ENCODE results near the gene LMO7. TPM values are rescaled to one million over a fixed set of nuclear protein-coding genes. Genes with fewer than 3 reads are reported as not detected.

Gene LMO7
- total and polyA plus RNA-seq, 2 experiments from 2014 or later: 139 to 232 TPM

GRCh38 chr13:75759531-75759930 lies 123.4 kb downstream of the LMO7 start:
- DNase-seq (ENCODE audit: low read depth in 1 of 2, low spot score in 1 of 2): no peak
- peaks cover 5% of the 10 kb centered on the region for H3K4me1 ChIP-seq (ENCODE audit: low read depth)
- H3K4me3 ChIP-seq: no peak overlapping the region
- H3K9me3 ChIP-seq (ENCODE audit: low read depth): no peaks in the 10 kb centered on the region
- no peaks in the 10 kb centered on the region for H3K27me3 ChIP-seq
- no peak for TF ChIP-seq CTCF (IDR thresholded peaks at IDR 0.05; ENCODE audit: low read depth, low read length)
- no peak overlapping the region for H3K27ac ChIP-seq
- H3K36me3 ChIP-seq: no peaks in the 10 kb centered on the region

DNA sequence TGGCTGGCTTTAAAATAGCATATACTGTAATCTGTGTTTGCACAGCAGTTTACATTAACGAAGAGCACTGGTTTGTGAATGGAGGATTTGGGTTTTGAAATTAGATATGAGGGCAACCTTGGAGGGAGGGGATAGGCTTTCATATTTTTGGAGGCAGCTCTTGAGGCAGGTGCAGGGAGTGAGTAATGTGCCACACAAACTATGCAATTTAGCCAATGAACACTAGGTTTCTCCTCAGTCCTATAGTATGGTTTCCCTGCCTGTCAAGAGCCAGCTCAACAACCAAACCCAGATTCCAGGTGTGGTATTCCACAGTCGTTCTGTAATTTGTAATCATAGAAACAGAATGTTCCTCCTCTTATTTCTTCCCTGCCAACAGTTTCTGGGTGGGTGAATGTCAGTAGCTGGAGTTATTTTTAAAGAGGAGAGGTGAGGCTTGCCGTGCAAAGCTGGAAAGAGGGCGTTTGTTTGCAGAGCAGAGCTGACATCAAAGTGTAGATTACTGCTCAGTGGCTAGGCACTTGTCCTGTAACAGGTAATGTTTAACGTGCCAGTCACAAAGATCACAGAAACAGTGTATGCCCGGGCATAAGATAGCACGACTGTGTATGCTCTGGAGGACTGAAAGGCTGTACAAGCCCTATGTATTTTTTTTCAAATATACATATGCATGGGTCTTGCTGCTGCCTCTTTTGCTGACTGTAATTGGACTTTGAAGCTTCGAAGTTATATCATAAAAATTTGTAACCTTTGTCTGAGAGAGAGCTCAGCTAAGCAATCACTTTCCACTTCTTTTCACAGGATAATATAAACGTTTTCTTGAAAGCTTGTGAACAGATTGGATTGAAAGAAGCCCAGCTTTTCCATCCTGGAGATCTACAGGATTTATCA lies 124.2 kb downstream of the LMO7 start:
- peaks cover 5% of the 10 kb centered on the region for H3K4me1 ChIP-seq (ENCODE audit: low read depth)
- H3K4me3 ChIP-seq: peak overlapping the region; percentile 12
- TF ChIP-seq CTCF (IDR thresholded peaks at IDR 0.05; ENCODE audit: low read depth, low read length): no peak
- peak in 1 of 2 donors; percentile 40 for DNase-seq (ENCODE audit: low read depth in 1 of 2, low spot score in 1 of 2)
- H3K27me3 ChIP-seq: no peaks in the 10 kb centered on the region
- H3K9me3 ChIP-seq (ENCODE audit: low read depth): no peaks in the 10 kb centered on the region
- peak overlapping the region; percentile 59 for H3K27ac ChIP-seq
- no peaks in the 10 kb centered on the region for H3K36me3 ChIP-seq

DNA sequence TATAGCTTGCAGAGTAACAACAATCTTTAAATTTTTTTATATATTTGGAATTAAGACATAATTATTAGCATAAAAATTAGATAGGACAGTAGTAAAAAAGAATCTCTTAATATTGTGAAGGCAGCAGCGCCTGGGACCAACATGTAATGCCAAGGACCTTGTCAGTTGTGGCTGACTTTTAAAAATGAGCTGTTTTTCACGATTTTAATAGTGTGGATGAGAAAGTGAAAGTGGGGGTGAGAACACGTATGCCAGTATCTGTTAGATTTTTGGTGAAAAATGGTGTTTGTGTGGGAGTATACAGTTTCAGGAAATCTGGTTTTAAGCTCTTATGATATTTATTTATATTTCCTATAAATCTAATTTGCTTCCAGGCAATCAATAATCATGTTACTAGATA lies 125.2 kb downstream of the LMO7 start:
- H3K9me3 ChIP-seq (ENCODE audit: low read depth): no peaks in the 10 kb centered on the region
- no peak for TF ChIP-seq CTCF (IDR thresholded peaks at IDR 0.05; ENCODE audit: low read depth, low read length)
- no peak for DNase-seq (ENCODE audit: low read depth in 1 of 2, low spot score in 1 of 2)
- H3K36me3 ChIP-seq: no peaks in the 10 kb centered on the region
- H3K4me1 ChIP-seq (ENCODE audit: low read depth): peaks cover 5% of the 10 kb centered on the region
- peak overlapping the region; percentile 59 for H3K27ac ChIP-seq
- no peaks in the 10 kb centered on the region for H3K27me3 ChIP-seq
- H3K4me3 ChIP-seq: peak overlapping the region; percentile 12

DNA sequence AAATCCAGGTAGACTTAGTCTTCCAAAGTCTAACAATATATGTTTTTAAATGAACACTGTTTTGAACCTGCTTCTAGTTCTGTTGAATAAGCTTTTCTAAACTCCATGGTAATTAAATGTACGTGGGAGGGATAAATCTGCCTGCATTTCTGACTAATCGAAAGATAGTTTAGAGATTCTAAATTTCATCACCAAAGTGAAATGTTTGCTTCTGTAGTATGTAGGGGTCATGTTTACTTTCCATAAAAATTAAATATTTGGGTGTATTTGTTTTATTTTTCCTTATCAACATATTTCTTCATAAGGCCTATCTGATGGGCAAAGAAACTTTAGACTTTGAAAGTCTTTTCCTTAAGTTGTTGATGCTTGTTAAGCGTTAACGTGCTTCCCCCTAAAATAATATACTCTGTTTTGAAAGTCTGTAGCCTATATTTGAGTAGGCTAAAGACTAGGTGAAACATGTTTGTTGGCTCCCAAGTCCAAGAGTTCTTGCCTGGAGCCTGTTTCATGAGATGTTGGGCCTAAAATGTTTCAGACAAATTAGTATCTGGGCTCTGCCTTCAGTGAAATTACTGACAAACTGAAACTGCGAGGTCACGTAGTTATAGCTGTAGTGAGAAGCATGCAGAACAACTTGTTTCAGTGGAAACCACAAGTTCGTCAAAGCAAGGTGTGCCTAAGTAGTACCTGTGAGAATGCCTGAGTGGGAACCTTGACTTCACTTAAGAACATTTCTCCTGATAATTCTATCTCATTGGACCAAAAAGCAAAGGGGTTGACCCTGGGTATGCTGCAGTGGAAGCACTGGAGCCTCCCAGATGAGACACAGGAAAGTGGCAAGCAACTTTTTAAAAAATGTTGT lies 126.2 kb downstream of the LMO7 start:
- Histone ChIP-seq H3K9me3 (ENCODE audit: low read depth) (no peaks in the 10 kb centered on the region), H3K27ac (no peak overlapping the region), H3K4me1 (ENCODE audit: low read depth) (peaks cover 5% of the 10 kb centered on the region), H3K4me3 (no peak overlapping the region), H3K36me3 (no peaks in the 10 kb centered on the region), H3K27me3 (no peaks in the 10 kb centered on the region)
- no peak for TF ChIP-seq CTCF (IDR thresholded peaks at IDR 0.05; ENCODE audit: low read depth, low read length)
- no peak for DNase-seq (ENCODE audit: low read depth in 1 of 2, low spot score in 1 of 2)

GRCh38 chr13:75762955-75763354 lies 126.8 kb downstream of the LMO7 start:
- no peak for TF ChIP-seq CTCF (IDR thresholded peaks at IDR 0.05; ENCODE audit: low read depth, low read length)
- H3K27ac ChIP-seq: no peak overlapping the region
- no peaks in the 10 kb centered on the region for H3K27me3 ChIP-seq
- no peaks in the 10 kb centered on the region for H3K36me3 ChIP-seq
- no peak for DNase-seq (ENCODE audit: low read depth in 1 of 2, low spot score in 1 of 2)
- H3K9me3 ChIP-seq (ENCODE audit: low read depth): no peaks in the 10 kb centered on the region
- H3K4me3 ChIP-seq: no peak overlapping the region
- peaks cover 5% of the 10 kb centered on the region for H3K4me1 ChIP-seq (ENCODE audit: low read depth)

Measured in cardiac muscle cell (in vitro differentiated cells and primary cell).